ENCODE results near the gene RESP18.
A peak's percentile ranks its signal among the peaks of the same experiment; 100 is the strongest.
"Not testable (repeated sequence)": the region's sequence is repeated elsewhere in the genome, so short reads cannot be mapped to it uniquely, and the experiment has no call there.

Gene RESP18

GRCh38 chr2:219292616-219293015 is 39.9 kb downstream of the RESP18 start:
- DNase-seq (ENCODE audit: low read depth in 2 of 3, low spot score in 1 of 3), result no peak

GRCh38 chr2:219291910-219292490 is 40.5 kb downstream of the RESP18 start:
- DNase-seq (ENCODE audit: low read depth in 2 of 3, low spot score in 1 of 3), result no peak

GRCh38 chr2:219291394-219291793 is 41.1 kb downstream of the RESP18 start:
- no peak for DNase-seq (ENCODE audit: low read depth in 2 of 3, low spot score in 1 of 3)

GRCh38 chr2:219290381-219291171 is 42.0 kb downstream of the RESP18 start:
- no peak for DNase-seq (ENCODE audit: low read depth in 2 of 3, low spot score in 1 of 3)

GRCh38 chr2:219289537-219290361 is 42.8 kb downstream of the RESP18 start:
- no peak for DNase-seq (ENCODE audit: low read depth in 2 of 3, low spot score in 1 of 3)

GRCh38 chr2:219289195-219289536 is 43.4 kb downstream of the RESP18 start:
- no peak for DNase-seq (ENCODE audit: low read depth in 2 of 3, low spot score in 1 of 3)

- DNase-seq (ENCODE audit: low read depth in 2 of 3, low spot score in 1 of 3), result no peak
Measured at GRCh38 chr2:219287580-219288265, 44.8 kb downstream of the RESP18 start.

GRCh38 chr2:219287116-219287440 is 45.5 kb downstream of the RESP18 start:
- not testable (repeated sequence) for DNase-seq (ENCODE audit: low read depth in 2 of 3, low spot score in 1 of 3)

- no peak for DNase-seq (ENCODE audit: low read depth in 2 of 3, low spot score in 1 of 3)
Measured at GRCh38 chr2:219286436-219287115, 46.0 kb downstream of the RESP18 start.

- no peak for DNase-seq (ENCODE audit: low read depth in 2 of 3, low spot score in 1 of 3)
Measured at GRCh38 chr2:219285894-219286425, 46.6 kb downstream of the RESP18 start.

GRCh38 chr2:219285373-219285735 is 47.2 kb downstream of the RESP18 start:
- DNase-seq (ENCODE audit: low read depth in 2 of 3, low spot score in 1 of 3), result no peak

- no peak for DNase-seq (ENCODE audit: low read depth in 2 of 3, low spot score in 1 of 3)
Measured at GRCh38 chr2:219284501-219285372, 47.8 kb downstream of the RESP18 start.

- no peak for DNase-seq (ENCODE audit: low read depth in 2 of 3, low spot score in 1 of 3)
Measured at GRCh38 chr2:219282943-219283581, 49.5 kb downstream of the RESP18 start.

GRCh38 chr2:219282375-219282774 is 50.2 kb downstream of the RESP18 start:
- DNase-seq (ENCODE audit: low read depth in 2 of 3, low spot score in 1 of 3), result no peak

GRCh38 chr2:219281588-219281987 is 51.0 kb downstream of the RESP18 start:
- no peak for DNase-seq (ENCODE audit: low read depth in 2 of 3, low spot score in 1 of 3)

GRCh38 chr2:219280651-219281050 is 51.9 kb downstream of the RESP18 start:
- no peak for DNase-seq (ENCODE audit: low read depth in 2 of 3, low spot score in 1 of 3)

- DNase-seq (ENCODE audit: low read depth in 2 of 3, low spot score in 1 of 3), result no peak
Measured at GRCh38 chr2:219279916-219280516, 52.5 kb downstream of the RESP18 start.

GRCh38 chr2:219279151-219279915 is 53.2 kb downstream of the RESP18 start, which contains the start of gene DNAJB2:
Gene DNAJB2 (plus strand): TSS chr2:219279366. CDS start chr2:219279834, 468 bp downstream.
- peak; percentile 97 to 99 (median 99) for DNase-seq (ENCODE audit: low read depth in 2 of 3, low spot score in 1 of 3)
